ENCODE results near the gene SERPINA5.

SERPINA5 gene

DNA sequence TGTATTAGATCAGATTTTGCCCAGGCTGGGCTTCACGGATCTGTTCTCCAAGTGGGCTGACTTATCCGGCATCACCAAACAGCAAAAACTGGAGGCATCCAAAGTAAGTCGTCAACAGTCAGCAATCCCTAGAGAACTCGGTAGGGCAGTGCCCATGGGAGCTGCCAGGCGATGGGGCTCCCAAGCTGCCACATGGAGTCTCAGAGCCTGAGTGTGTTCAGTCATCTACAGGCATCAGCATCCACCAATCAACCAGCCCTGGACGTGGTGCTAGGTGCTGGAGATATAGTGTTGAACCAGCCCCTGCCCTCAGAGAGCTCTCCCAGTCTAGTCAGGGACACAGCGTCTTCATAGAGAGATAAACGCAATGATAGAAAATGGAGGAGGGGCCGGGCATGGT is 13.0 kb upstream of the SERPINA5 start:
- no CpG with 5 or more reads among the region's 9 CpGs for WGBS (ENCODE audit: extremely low coverage, insufficient coverage, insufficient read length)

DNA sequence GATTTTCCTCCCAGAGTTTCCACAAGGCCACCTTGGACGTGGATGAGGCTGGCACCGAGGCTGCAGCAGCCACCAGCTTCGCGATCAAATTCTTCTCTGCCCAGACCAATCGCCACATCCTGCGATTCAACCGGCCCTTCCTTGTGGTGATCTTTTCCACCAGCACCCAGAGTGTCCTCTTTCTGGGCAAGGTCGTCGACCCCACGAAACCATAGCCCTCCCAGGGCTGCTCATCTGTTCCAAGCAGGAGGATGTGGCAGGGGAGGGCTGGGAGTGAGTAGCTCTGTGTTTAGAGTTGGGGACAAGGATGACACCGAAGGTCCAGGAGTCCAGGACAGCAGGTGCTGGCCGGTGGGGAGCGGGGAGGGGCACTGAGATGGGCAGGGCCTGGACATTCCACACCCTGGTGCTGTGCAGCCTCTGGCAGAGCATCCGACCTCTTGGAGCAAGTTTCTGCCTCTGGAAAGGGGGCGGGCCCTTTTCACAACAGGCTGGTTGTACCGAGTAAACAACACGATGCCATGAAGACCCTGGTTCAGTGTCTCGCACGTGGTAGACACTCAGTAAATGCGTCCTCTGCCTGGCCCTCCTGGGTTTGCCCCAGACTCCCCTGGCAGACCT is 11.7 kb upstream of the SERPINA5 start:
- DNase-seq: no peak
- no peak overlapping the region for H3K18ac ChIP-seq (ENCODE audit: low read length)
- no peak overlapping the region for H3K4me2 ChIP-seq (ENCODE audit: low read length)
- no peaks in the 10 kb centered on the region for H3K9me3 ChIP-seq (ENCODE audit: insufficient read depth, low read depth, low read length)
- no peaks in the 10 kb centered on the region for H3K36me3 ChIP-seq (ENCODE audit: control insufficient read depth in 1 of 2, insufficient read depth in 2 of 2, low read length in 2 of 2)
- H3K27ac ChIP-seq (ENCODE audit: low read depth, low read length): no peak overlapping the region
- no CpG with 5 or more reads among the region's 20 CpGs for whole genome bisulfite sequencing (ENCODE audit: extremely low coverage, insufficient coverage, insufficient read length)
- no peak overlapping the region for H3K23ac ChIP-seq (ENCODE audit: low read length)
- H4K12ac ChIP-seq (ENCODE audit: low read depth, low read length): no peak overlapping the region
- no peaks in the 10 kb centered on the region for H3K79me1 ChIP-seq (ENCODE audit: low read length)
- no peak overlapping the region for H3K4me3 ChIP-seq (ENCODE audit: low read depth, low read length)
- no peak overlapping the region for H2BK5ac ChIP-seq (ENCODE audit: low read depth, low read length, poor library complexity)
- no peak overlapping the region for H2BK12ac ChIP-seq (ENCODE audit: low read length)
- no peak overlapping the region for H2AFZ ChIP-seq (ENCODE audit: insufficient read depth, low read length, poor library complexity)
- H3K27me3 ChIP-seq (ENCODE audit: insufficient read depth, low read length): no peaks in the 10 kb centered on the region
- H3K4me1 ChIP-seq (ENCODE audit: control insufficient read depth in 1 of 2, insufficient read depth in 2 of 2, low read length in 2 of 2): peaks cover 5 to 9% of the 10 kb centered on the region in 2 experiments
- no peak overlapping the region for H2BK120ac ChIP-seq (ENCODE audit: insufficient read depth, low read length, poor library complexity)
- no peak overlapping the region for H4K91ac ChIP-seq (ENCODE audit: low read depth, low read length)
- no peak overlapping the region for H2AK5ac ChIP-seq (ENCODE audit: low read length)
- H3K9ac ChIP-seq (ENCODE audit: low read length): no peak overlapping the region
- H3K14ac ChIP-seq (ENCODE audit: low read length): no peak overlapping the region
- H3K79me2 ChIP-seq (ENCODE audit: control insufficient read depth, insufficient read depth, low read length, poor library complexity): no peaks in the 10 kb centered on the region
- H4K8ac ChIP-seq (ENCODE audit: low read depth, low read length): no peak overlapping the region
- no peak overlapping the region for H3K4ac ChIP-seq (ENCODE audit: low read depth, low read length)

More for the DNA sequence above, 13.0 kb upstream of the SERPINA5 start:
- H3K36me3 ChIP-seq (ENCODE audit: control insufficient read depth in 1 of 2, insufficient read depth in 2 of 2, low read length in 2 of 2): no peaks in the 10 kb centered on the region
- H3K18ac ChIP-seq (ENCODE audit: low read length): no peak overlapping the region
- H3K79me1 ChIP-seq (ENCODE audit: low read length): no peaks in the 10 kb centered on the region
- no peak overlapping the region for H4K8ac ChIP-seq (ENCODE audit: low read depth, low read length)
- H3K27ac ChIP-seq (ENCODE audit: low read depth, low read length): no peak overlapping the region
- H3K9ac ChIP-seq (ENCODE audit: low read length): no peak overlapping the region
- H3K4ac ChIP-seq (ENCODE audit: low read depth, low read length): no peak overlapping the region
- no peak for DNase-seq
- H3K4me2 ChIP-seq (ENCODE audit: low read length): no peak overlapping the region
- H3K4me1 ChIP-seq (ENCODE audit: control insufficient read depth in 1 of 2, insufficient read depth in 2 of 2, low read length in 2 of 2): peaks cover 5 to 9% of the 10 kb centered on the region in 2 experiments
- no peak overlapping the region for H2BK12ac ChIP-seq (ENCODE audit: low read length)
- no peak overlapping the region for H2AK5ac ChIP-seq (ENCODE audit: low read length)
- no peak overlapping the region for H3K4me3 ChIP-seq (ENCODE audit: low read depth, low read length)
- H4K12ac ChIP-seq (ENCODE audit: low read depth, low read length): no peak overlapping the region
- no peak overlapping the region for H3K23ac ChIP-seq (ENCODE audit: low read length)
- no peak overlapping the region for H4K91ac ChIP-seq (ENCODE audit: low read depth, low read length)
- no peak overlapping the region for H3K14ac ChIP-seq (ENCODE audit: low read length)
- no peaks in the 10 kb centered on the region for H3K9me3 ChIP-seq (ENCODE audit: insufficient read depth, low read depth, low read length)
- H3K27me3 ChIP-seq (ENCODE audit: insufficient read depth, low read length): no peaks in the 10 kb centered on the region
- no peak overlapping the region for H2BK120ac ChIP-seq (ENCODE audit: insufficient read depth, low read length, poor library complexity)
- no peak overlapping the region for H2AFZ ChIP-seq (ENCODE audit: insufficient read depth, low read length, poor library complexity)
- no peaks in the 10 kb centered on the region for H3K79me2 ChIP-seq (ENCODE audit: control insufficient read depth, insufficient read depth, low read length, poor library complexity)
- H2BK5ac ChIP-seq (ENCODE audit: low read depth, low read length, poor library complexity): no peak overlapping the region

DNA sequence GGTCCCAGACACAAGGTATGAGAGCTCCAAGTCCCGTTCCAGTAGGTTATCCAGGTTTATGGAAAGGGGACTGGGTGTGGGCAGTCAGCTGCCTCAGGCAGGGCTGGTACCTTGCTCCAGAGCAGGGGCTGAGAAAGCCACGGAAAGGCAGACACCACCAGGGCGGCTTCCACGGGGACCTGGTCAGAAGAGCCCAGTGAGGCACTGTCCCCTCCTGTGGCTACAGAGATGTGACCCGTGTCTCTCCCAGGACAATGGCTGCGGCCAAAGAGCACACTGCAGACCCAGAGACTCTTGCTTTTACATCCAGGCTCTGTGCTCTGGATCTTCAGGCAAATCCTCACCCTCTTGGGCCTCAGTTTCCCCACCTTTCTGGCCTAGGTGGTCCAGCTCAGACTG is 11.2 kb upstream of the SERPINA5 start:
- Histone ChIP-seq H3K4me2 (ENCODE audit: low read length) (no peak overlapping the region), H2BK12ac (ENCODE audit: low read length) (no peak overlapping the region), H2BK120ac (ENCODE audit: insufficient read depth, low read length, poor library complexity) (no peak overlapping the region), H3K27ac (ENCODE audit: low read depth, low read length) (no peak overlapping the region), H3K9me3 (ENCODE audit: insufficient read depth, low read depth, low read length) (no peaks in the 10 kb centered on the region), H4K8ac (ENCODE audit: low read depth, low read length) (no peak overlapping the region), H3K14ac (ENCODE audit: low read length) (no peak overlapping the region), H2BK5ac (ENCODE audit: low read depth, low read length, poor library complexity) (no peak overlapping the region), H3K4me1 (ENCODE audit: control insufficient read depth in 1 of 2, insufficient read depth in 2 of 2, low read length in 2 of 2) (peaks cover 5 to 9% of the 10 kb centered on the region in 2 experiments), H4K12ac (ENCODE audit: low read depth, low read length) (no peak overlapping the region), H2AFZ (ENCODE audit: insufficient read depth, low read length, poor library complexity) (no peak overlapping the region), H3K4ac (ENCODE audit: low read depth, low read length) (no peak overlapping the region), H2AK5ac (ENCODE audit: low read length) (no peak overlapping the region), H3K27me3 (ENCODE audit: insufficient read depth, low read length) (no peaks in the 10 kb centered on the region), H3K79me1 (ENCODE audit: low read length) (no peaks in the 10 kb centered on the region), H3K36me3 (ENCODE audit: control insufficient read depth in 1 of 2, insufficient read depth in 2 of 2, low read length in 2 of 2) (no peaks in the 10 kb centered on the region), H3K18ac (ENCODE audit: low read length) (no peak overlapping the region), H3K4me3 (ENCODE audit: low read depth, low read length) (no peak overlapping the region), H3K79me2 (ENCODE audit: control insufficient read depth, insufficient read depth, low read length, poor library complexity) (no peaks in the 10 kb centered on the region), H3K9ac (ENCODE audit: low read length) (no peak overlapping the region), H3K23ac (ENCODE audit: low read length) (no peak overlapping the region), H4K91ac (ENCODE audit: low read depth, low read length) (no peak overlapping the region)
- WGBS (ENCODE audit: extremely low coverage, insufficient coverage, insufficient read length): no CpG with 5 or more reads among the region's 6 CpGs
- DNase-seq: no peak

DNA sequence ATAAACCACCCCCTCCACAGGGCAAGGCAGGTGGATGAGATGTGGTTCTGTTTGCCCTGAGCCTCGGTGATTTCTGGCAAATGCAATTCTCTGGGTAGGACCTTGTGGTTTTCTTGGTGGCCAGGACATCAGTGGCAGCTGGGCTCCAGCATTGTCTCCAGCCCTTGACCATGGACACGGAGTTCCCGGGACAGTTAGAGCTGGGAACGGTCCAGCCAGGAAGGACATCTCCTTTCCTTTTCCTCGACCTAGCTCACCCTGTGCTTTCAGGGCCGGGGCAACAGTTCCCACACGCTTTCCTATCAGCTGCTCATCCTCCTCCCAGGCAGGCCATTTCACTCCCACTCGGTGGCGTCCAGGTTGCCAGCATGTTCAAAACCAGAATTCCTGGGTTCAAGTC is 10.8 kb upstream of the SERPINA5 start:
- no peak overlapping the region for H3K4me2 ChIP-seq (ENCODE audit: low read length)
- no peak overlapping the region for H3K18ac ChIP-seq (ENCODE audit: low read length)
- H2BK120ac ChIP-seq (ENCODE audit: insufficient read depth, low read length, poor library complexity): no peak overlapping the region
- H3K36me3 ChIP-seq (ENCODE audit: control insufficient read depth in 1 of 2, insufficient read depth in 2 of 2, low read length in 2 of 2): no peaks in the 10 kb centered on the region
- no peak overlapping the region for H2BK12ac ChIP-seq (ENCODE audit: low read length)
- H3K4ac ChIP-seq (ENCODE audit: low read depth, low read length): no peak overlapping the region
- peaks cover 5 to 9% of the 10 kb centered on the region in 2 experiments for H3K4me1 ChIP-seq (ENCODE audit: control insufficient read depth in 1 of 2, insufficient read depth in 2 of 2, low read length in 2 of 2)
- no peak overlapping the region for H4K12ac ChIP-seq (ENCODE audit: low read depth, low read length)
- DNase-seq: no peak
- H3K9ac ChIP-seq (ENCODE audit: low read length): no peak overlapping the region
- H2AK5ac ChIP-seq (ENCODE audit: low read length): no peak overlapping the region
- no peak overlapping the region for H3K14ac ChIP-seq (ENCODE audit: low read length)
- H3K79me1 ChIP-seq (ENCODE audit: low read length): no peaks in the 10 kb centered on the region
- no peak overlapping the region for H3K27ac ChIP-seq (ENCODE audit: low read depth, low read length)
- no peaks in the 10 kb centered on the region for H3K9me3 ChIP-seq (ENCODE audit: insufficient read depth, low read depth, low read length)
- no CpG with 5 or more reads among the region's 9 CpGs for WGBS (ENCODE audit: extremely low coverage, insufficient coverage, insufficient read length)
- no peak overlapping the region for H2BK5ac ChIP-seq (ENCODE audit: low read depth, low read length, poor library complexity)
- no peak overlapping the region for H4K8ac ChIP-seq (ENCODE audit: low read depth, low read length)
- no peaks in the 10 kb centered on the region for H3K79me2 ChIP-seq (ENCODE audit: control insufficient read depth, insufficient read depth, low read length, poor library complexity)
- H2AFZ ChIP-seq (ENCODE audit: insufficient read depth, low read length, poor library complexity): no peak overlapping the region
- H3K4me3 ChIP-seq (ENCODE audit: low read depth, low read length): no peak overlapping the region
- H3K23ac ChIP-seq (ENCODE audit: low read length): no peak overlapping the region
- no peak overlapping the region for H4K91ac ChIP-seq (ENCODE audit: low read depth, low read length)
- no peaks in the 10 kb centered on the region for H3K27me3 ChIP-seq (ENCODE audit: insufficient read depth, low read length)
